Endothelial cell of umbilical vein (primary cell): Measurements from ENCODE around the gene CASP3. TPM values are rescaled to one million over a fixed set of nuclear protein-coding genes. Genes with fewer than 3 reads are reported as not detected.

Experiments
- BruUV-seq: library from RNA; stranded (reverse); fragments of 400-500 nt; replicated peaks from 2 replicates; lab custom pipeline; 2021; lab: Mats Ljungman, UMichigan
- CTCF ChIA-PET: fragments of 300-600, 350-600 bp; sonication (Branson Sonifier 250); formaldehyde crosslinking; loops from one replicate; lab custom pipeline; 2021; ENCODE audit warnings: antibody characterized with exemption, inconsistent platforms; lab: Charles Lee
- POLR2A ChIA-PET: fragments of 300-600, 350-600 bp; sonication (Branson Sonifier 250); formaldehyde crosslinking; loops from one replicate; lab custom pipeline; 2021; ENCODE audit warnings: antibody characterized with exemption, inconsistent platforms; lab: Charles Lee
- DNase-seq: peaks from one replicate; pipeline ENCODE4 v3.0.0-alpha.2; 2011; ENCODE audit warnings: low read depth, low spot score
- FAIRE-seq: peaks from 2 replicates; lab custom pipeline; 2011; peaks lifted over from hg19 to GRCh38; lab: Jason Lieb, UNC
- H2AFZ ChIP-seq: 2 replicates; pipeline ENCODE4 v1.6.0; 2012; ENCODE audit warnings: low read depth, low read length, control low read depth, inconsistent platforms
- H3K27ac ChIP-seq: 2 replicates; pipeline ENCODE4 v1.5.1; 2011; ENCODE audit warnings: low read depth, mild to moderate bottlenecking, control low read depth, low read length, moderate library complexity; ENCODE audit not compliant: insufficient read depth
- H3K27me3 ChIP-seq, 2 experiments: 2 replicates each; pipeline versions ENCODE4 v1.6.0 to v1.6.1; 2011; ENCODE audit warnings: low read length in 2 of 2, mixed read lengths in 1 of 2; ENCODE audit not compliant: control insufficient read depth in 2 of 2, insufficient read depth in 2 of 2
- H3K36me3 ChIP-seq, 2 experiments: 2 replicates in 1 of 2; 3 replicates in 1 of 2; pipeline ENCODE4 v1.5.1; 2011; ENCODE audit warnings: low read length in 2 of 2, mild to moderate bottlenecking in 1 of 2, moderate library complexity in 1 of 2; ENCODE audit not compliant: control insufficient read depth in 2 of 2, insufficient read depth in 2 of 2; ENCODE audit errors: extremely low read depth in 1 of 2
- H3K4me1 ChIP-seq: 3 replicates; pipeline ENCODE4 v1.5.1; 2011; ENCODE audit warnings: mild to moderate bottlenecking, low read length; ENCODE audit not compliant: control insufficient read depth, insufficient read depth; ENCODE audit errors: extremely low read depth
- H3K4me2 ChIP-seq: 2 replicates; pipeline ENCODE4 v1.6.1; 2011; ENCODE audit warnings: low read length, control low read depth, mixed read lengths; ENCODE audit not compliant: insufficient read depth
- H3K4me3 ChIP-seq, 3 experiments: fragments of 200-600 bp in 1 of 3; sonication (generic), shearing (Covaris generic) in 1 of 3; replicated peaks in 1 of 3; 2 replicates each; pipeline ENCODE4 v1.5.1; 2011 to 2016; ENCODE audit warnings: control low read depth in 3 of 3, low read length in 3 of 3, mild to moderate bottlenecking in 2 of 3, inconsistent platforms in 1 of 3, low read depth in 1 of 3, moderate library complexity in 1 of 3; ENCODE audit not compliant: insufficient read depth in 1 of 3
- H3K79me2 ChIP-seq: 2 replicates; pipeline ENCODE4 v1.6.0; 2012; ENCODE audit warnings: low read length, inconsistent platforms; ENCODE audit not compliant: control insufficient read depth, insufficient read depth
- H3K9ac ChIP-seq: replicated peaks from 2 replicates; pipeline ENCODE3; 2011; ENCODE audit warnings: low read length, control low read depth; ENCODE audit not compliant: insufficient read depth; ENCODE audit errors: extremely low read depth
- H3K9me1 ChIP-seq: replicated peaks from 3 replicates; pipeline ENCODE4 v1.6.0; 2011; ENCODE audit warnings: mild to moderate bottlenecking, low read length; ENCODE audit not compliant: control insufficient read depth, insufficient read depth; ENCODE audit errors: extremely low read depth
- H3K9me3 ChIP-seq: replicated peaks from 2 replicates; pipeline ENCODE4 v1.5.1; 2012; ENCODE audit warnings: low read length, inconsistent platforms; ENCODE audit not compliant: control insufficient read depth, insufficient read depth
- H4K20me1 ChIP-seq: replicated peaks from 2 replicates; pipeline ENCODE3; 2011; ENCODE audit warnings: mild to moderate bottlenecking, low read length; ENCODE audit not compliant: control insufficient read depth, insufficient read depth; ENCODE audit errors: extremely low read depth
- CTCF ChIP-seq, 2 donors: IDR thresholded peaks; 1 replicate in 1 of 2; 2 replicates in 1 of 2; pipeline ENCODE4 v1.5.1; 2011; ENCODE audit warnings: low read length in 2 of 2, mild to moderate bottlenecking in 2 of 2, moderate library complexity in 2 of 2, control low read depth in 1 of 2, inconsistent platforms in 1 of 2, low read depth in 1 of 2; ENCODE audit not compliant: insufficient read depth in 1 of 2; ENCODE audit errors: extremely low read depth in 1 of 2
- EZH2 ChIP-seq: IDR thresholded peaks from 2 replicates; pipeline ENCODE4 v1.6.1; 2012; ENCODE audit warnings: borderline replicate concordance, low read depth, mild to moderate bottlenecking, moderate library complexity, low read length, inconsistent platforms; ENCODE audit not compliant: severe bottlenecking
- FOS ChIP-seq: IDR thresholded peaks from 2 replicates; pipeline ENCODE4 v1.6.1; 2011; ENCODE audit warnings: mild to moderate bottlenecking, low read length, moderate library complexity, borderline replicate concordance; ENCODE audit not compliant: insufficient read depth
- GATA2 ChIP-seq: IDR thresholded peaks from 2 replicates; pipeline ENCODE4 v1.7.0; 2011; ENCODE audit warnings: low read depth, mild to moderate bottlenecking, moderate library complexity, mixed read lengths, low read length; ENCODE audit not compliant: insufficient read length, insufficient read depth
- JUN ChIP-seq: IDR thresholded peaks from 2 replicates; pipeline ENCODE4 v1.6.1; 2011; ENCODE audit warnings: borderline replicate concordance, low read depth; ENCODE audit not compliant: insufficient read length, insufficient read depth
- MYC ChIP-seq: IDR thresholded peaks from one replicate; pipeline ENCODE4 v1.6.1; 2011; ENCODE audit warnings: mild to moderate bottlenecking, low read depth, low read length
- POLR2A ChIP-seq: IDR thresholded peaks from 2 replicates; pipeline ENCODE4 v1.6.1; 2012; ENCODE audit warnings: low read depth, mild to moderate bottlenecking, control low read depth, low read length
- POLR2AphosphoS5 ChIP-seq: IDR thresholded peaks from 2 replicates; pipeline ENCODE4 v1.6.1; 2012; ENCODE audit warnings: low read depth, mild to moderate bottlenecking, control low read depth, low read length, moderate library complexity; ENCODE audit not compliant: insufficient read depth
- dilution Hi-C: fragments of 300-500 bp; cut with MboI; formaldehyde crosslinking; loops from one replicate; pipeline ENCODE4 v1.15.0; 2019; ENCODE audit warnings: low sequenced_read_pairs; ENCODE audit not compliant: extremely low pct_ligation_motif_present
- intact Hi-C: fragments of 100-400 bp; cut with micrococcal nuclease; formaldehyde crosslinking; loops from one replicate; pipeline ENCODE4 v1.10.0; 2022
- polyA plus RNA-seq, 4 experiments: library from polyadenylated mRNA; depleted of rRNA in 3 of 4; stranded (reverse) in 3 of 4; unstranded in 1 of 4; fragments of >200 nt; gene quantifications; 2 replicates each; pipeline versions ENCODE4 v1.2.1 to v1.2.3, GENCODE V29; 2011 to 2012; ENCODE audit warnings: missing spikeins in 1 of 4
- total RNA-seq: library from RNA; stranded (reverse); gene quantifications from 2 replicates; pipeline ENCODE4 v1.2.3, GENCODE V29; 2021
- TF ChIP-seq, protein P1 (sequence below): IDR thresholded peaks from 2 replicates; pipeline ENCODE4 v1.6.1; 2011; ENCODE audit not compliant: insufficient read depth, insufficient read length

CASP3 gene
- total and polyA plus RNA-seq, 2 donors (not counting 3 experiments of a cell fraction or from before 2014, with no cell fraction given): 26.0 to 54.5 TPM

- H3K79me2 ChIP-seq: peaks cover 64% of the 10 kb centered on the region
- no peak overlapping the region for H2AFZ ChIP-seq
- no peak overlapping the region for H3K9ac ChIP-seq
- H3K4me2 ChIP-seq: no peak overlapping the region
- DNase-seq (no peak), FAIRE-seq (no peak)
- no peaks in the 10 kb centered on the region for H4K20me1 ChIP-seq
- H3K4me3 ChIP-seq: no peak overlapping the region
- dilution Hi-C loops: no loop called here
- BruUV-seq: no TSS peak
- peaks cover 22 to 24% of the 10 kb centered on the region in 2 experiments for H3K36me3 ChIP-seq
- no peaks in the 10 kb centered on the region for H3K9me1 ChIP-seq
- intact Hi-C loops: no loop called here
- H3K27ac ChIP-seq: no peak overlapping the region
- no peaks in the 10 kb centered on the region for H3K27me3 ChIP-seq
- no peaks in the 10 kb centered on the region for H3K4me1 ChIP-seq
- no peaks in the 10 kb centered on the region for H3K9me3 ChIP-seq
- ChIA-PET POLR2A (interaction anchor here (0.7 kb wide), 1 partner anchor 456 kb away, joined by 4 read pairs; no protein-coding TSS in a partner anchor), CTCF (interaction anchor here (1.2 kb wide), 2 partner anchors 61 to 372 kb away, joined by 3 to 5 read pairs; no protein-coding TSS in a partner anchor)
- no peak for TF ChIP-seq GATA2
- no peak for TF ChIP-seq JUN
- no peak for TF ChIP-seq POLR2A
- TF ChIP-seq, protein P1, sequence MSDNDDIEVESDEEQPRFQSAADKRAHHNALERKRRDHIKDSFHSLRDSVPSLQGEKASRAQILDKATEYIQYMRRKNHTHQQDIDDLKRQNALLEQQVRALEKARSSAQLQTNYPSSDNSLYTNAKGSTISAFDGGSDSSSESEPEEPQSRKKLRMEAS: no peak
- TF ChIP-seq FOS: no peak
- TF ChIP-seq CTCF (IDR thresholded peaks at IDR 0.05; ENCODE audit: extremely low read depth in 1 of 2, insufficient read depth in 1 of 2, low read depth in 1 of 2, low read length in 2 of 2): no peak
- TF ChIP-seq POLR2AphosphoS5: no peak
- no peak for TF ChIP-seq EZH2
- TF ChIP-seq MYC: no peak
Observed at GRCh38 chr4:184636144-184636543, 13.1 kb downstream of the CASP3 start.
